CD4-positive, alpha-beta T cell (primary cell): ENCODE data around the gene PEX10. TPM values are rescaled to one million over a fixed set of nuclear protein-coding genes. Genes with fewer than 3 reads are reported as not detected.

ENCODE experiments used
- ATAC-seq: fragments of 200-7000 bp; cut with Tn5 transposase; one replicate; pipeline ENCODE4 v1.10.0; 2022; ENCODE audit warnings: mild to moderate bottlenecking; ENCODE audit not compliant: poor library complexity
- CTCF ChIA-PET: fragments of 350-600 bp; sonication (Branson Sonifier 250); formaldehyde crosslinking; loops from one replicate; lab custom pipeline; 2021; ENCODE audit warnings: antibody characterized with exemption, inconsistent platforms; lab: Charles Lee
- POLR2A ChIA-PET: fragments of 350-600 bp; sonication (Branson Sonifier 250); formaldehyde crosslinking; loops from one replicate; lab custom pipeline; 2021; ENCODE audit warnings: antibody characterized with exemption, inconsistent platforms; lab: Charles Lee
- DNase-seq, 14 experiments: peaks; one replicate each; pipeline ENCODE4 v3.0.0-alpha.2; 2013 to 2020; ENCODE audit warnings: mixed read lengths in 2 of 14
- H3K27ac ChIP-seq, 2 donors: one replicate each; pipeline versions ENCODE4 v1.5.1 to v1.7.0; 2013; ENCODE audit warnings: low read length in 2 of 2, low read depth in 1 of 2, mild to moderate bottlenecking in 1 of 2
- H3K27me3 ChIP-seq, 2 experiments: 1 replicate in 1 of 2; 2 replicates in 1 of 2; pipeline versions ENCODE4 v1.6.1 to v1.7.0; 2013; ENCODE audit warnings: low read length in 2 of 2, control low read depth in 1 of 2, mild to moderate bottlenecking in 1 of 2, moderate library complexity in 1 of 2; ENCODE audit not compliant: insufficient read depth in 2 of 2, control insufficient read depth in 1 of 2
- H3K36me3 ChIP-seq: one replicate; pipeline ENCODE4 v1.6.1; 2013; ENCODE audit warnings: low read length, control low read depth; ENCODE audit not compliant: insufficient read depth
- H3K4me1 ChIP-seq: one replicate; pipeline ENCODE4 v1.6.1; 2013; ENCODE audit warnings: low read length, control low read depth; ENCODE audit not compliant: insufficient read depth
- H3K4me3 ChIP-seq: one replicate; pipeline ENCODE4 v1.5.1; 2013; ENCODE audit warnings: mild to moderate bottlenecking, low read length, moderate library complexity
- H3K9me3 ChIP-seq, 2 experiments: 1 replicate in 1 of 2; 2 replicates in 1 of 2; pipeline versions ENCODE4 v1.6.1 to v1.7.0; 2013; ENCODE audit warnings: low read length in 2 of 2, mild to moderate bottlenecking in 2 of 2, control low read depth in 1 of 2, moderate library complexity in 1 of 2; ENCODE audit not compliant: control insufficient read depth in 1 of 2, insufficient read depth in 1 of 2
- H3K27ac Mint-ChIP-seq: one replicate; pipeline ENCODE4 v1.8.0; 2020; ENCODE audit warnings: mixed read lengths
- H3K27me3 Mint-ChIP-seq: one replicate; pipeline ENCODE4 v1.8.0; 2021; ENCODE audit warnings: mixed read lengths
- H3K36me3 Mint-ChIP-seq: one replicate; pipeline ENCODE4 v1.8.0; 2021; ENCODE audit warnings: low read depth, mixed read lengths
- H3K4me1 Mint-ChIP-seq: one replicate; pipeline ENCODE4 v1.8.0; 2021; ENCODE audit warnings: low read depth, mixed read lengths
- H3K4me3 Mint-ChIP-seq: one replicate; pipeline ENCODE4 v1.8.0; 2020; ENCODE audit warnings: mild to moderate bottlenecking, mixed read lengths
- H3K9me3 Mint-ChIP-seq: one replicate; pipeline ENCODE4 v1.8.0; 2020; ENCODE audit warnings: mixed read lengths
- CTCF ChIP-seq: fragments of 200-600 bp; IDR thresholded peaks from one replicate; pipeline ENCODE4 v1.8.0; 2022; ENCODE audit warnings: antibody characterized with exemption, mild to moderate bottlenecking
- intact Hi-C, 2 experiments: fragments of 100-400 bp; cut with DNase I in 1 of 2; cut with micrococcal nuclease in 1 of 2; formaldehyde crosslinking; loops; one replicate each; pipeline versions ENCODE4 v1.15.1 to v1.9.0; 2023 to 2025; cut with DNase I, micrococcal nuclease
- total RNA-seq, 174 experiments: library from RNA in 2 of 174; stranded (reverse) in 2 of 174; gene quantifications; one replicate each; pipeline ENCODE4 v1.2.3 and lab custom pipeline; 2021 to 2026

Gene PEX10
- total RNA-seq, 2 experiments from 2014 or later: 12.0 to 12.5 TPM

GRCh38 chr1:2372551-2373490 is 39.5 kb downstream of the PEX10 start:
- Mint-ChIP-seq H3K9me3 (no peaks in the 10 kb centered on the region), H3K4me3 (no peak overlapping the region), H3K27ac (no peak overlapping the region), H3K36me3 (no peaks in the 10 kb centered on the region), H3K4me1 (no peaks in the 10 kb centered on the region), H3K27me3 (no peaks in the 10 kb centered on the region)
- Histone ChIP-seq H3K4me3 (no peak overlapping the region), H3K36me3 (no peaks in the 10 kb centered on the region), H3K27me3 (no peaks in the 10 kb centered on the region), H3K9me3 (no peaks in the 10 kb centered on the region), H3K27ac (no peak overlapping the region), H3K4me1 (no peaks in the 10 kb centered on the region)
- ChIA-PET CTCF (no interaction called here), POLR2A (no interaction called here)
- ATAC-seq (no peak), DNase-seq (no peak)
- TF ChIP-seq CTCF: no peak
- intact Hi-C loops: no loop called here

- no peak for TF ChIP-seq CTCF
- no peak overlapping the region for H3K4me3 ChIP-seq
- no peak for ATAC-seq
- Mint-ChIP-seq H3K4me1 (no peaks in the 10 kb centered on the region), H3K27ac (no peak overlapping the region), H3K4me3 (no peak overlapping the region), H3K27me3 (no peaks in the 10 kb centered on the region), H3K9me3 (peaks cover 5% of the 10 kb centered on the region), H3K36me3 (peaks cover 4% of the 10 kb centered on the region)
- no peaks in the 10 kb centered on the region for H3K27me3 ChIP-seq
- DNase-seq: no peak
- H3K36me3 ChIP-seq: no peaks in the 10 kb centered on the region
- intact Hi-C loops: no loop called here
- H3K27ac ChIP-seq: no peak overlapping the region
- H3K9me3 ChIP-seq: peaks cover 3 to 7% of the 10 kb centered on the region in 2 experiments
- POLR2A ChIA-PET: no interaction called here
- H3K4me1 ChIP-seq: no peaks in the 10 kb centered on the region
- CTCF ChIA-PET: no interaction called here
Measured at GRCh38 chr1:2368053-2368744, 44.2 kb downstream of the PEX10 start.

- no peak for TF ChIP-seq CTCF
- Histone ChIP-seq H3K27me3 (no peaks in the 10 kb centered on the region), H3K27ac (no peak overlapping the region), H3K36me3 (no peaks in the 10 kb centered on the region), H3K9me3 (peaks cover 3 to 9% of the 10 kb centered on the region in 2 experiments), H3K4me1 (no peaks in the 10 kb centered on the region), H3K4me3 (no peak overlapping the region)
- POLR2A ChIA-PET: no interaction called here
- H3K4me3 Mint-ChIP-seq: no peak overlapping the region
- no peak overlapping the region for H3K27ac Mint-ChIP-seq
- no peak for DNase-seq
- no peaks in the 10 kb centered on the region for H3K4me1 Mint-ChIP-seq
- peaks cover 8% of the 10 kb centered on the region for H3K36me3 Mint-ChIP-seq
- no peaks in the 10 kb centered on the region for H3K27me3 Mint-ChIP-seq
- intact Hi-C loops: no loop called here
- CTCF ChIA-PET: no interaction called here
- no peak for ATAC-seq
- H3K9me3 Mint-ChIP-seq: peaks cover 5% of the 10 kb centered on the region
Measured at GRCh38 chr1:2363847-2364513, 48.4 kb downstream of the PEX10 start.
